ENCODE data around the gene GATAD2B.

DNA sequence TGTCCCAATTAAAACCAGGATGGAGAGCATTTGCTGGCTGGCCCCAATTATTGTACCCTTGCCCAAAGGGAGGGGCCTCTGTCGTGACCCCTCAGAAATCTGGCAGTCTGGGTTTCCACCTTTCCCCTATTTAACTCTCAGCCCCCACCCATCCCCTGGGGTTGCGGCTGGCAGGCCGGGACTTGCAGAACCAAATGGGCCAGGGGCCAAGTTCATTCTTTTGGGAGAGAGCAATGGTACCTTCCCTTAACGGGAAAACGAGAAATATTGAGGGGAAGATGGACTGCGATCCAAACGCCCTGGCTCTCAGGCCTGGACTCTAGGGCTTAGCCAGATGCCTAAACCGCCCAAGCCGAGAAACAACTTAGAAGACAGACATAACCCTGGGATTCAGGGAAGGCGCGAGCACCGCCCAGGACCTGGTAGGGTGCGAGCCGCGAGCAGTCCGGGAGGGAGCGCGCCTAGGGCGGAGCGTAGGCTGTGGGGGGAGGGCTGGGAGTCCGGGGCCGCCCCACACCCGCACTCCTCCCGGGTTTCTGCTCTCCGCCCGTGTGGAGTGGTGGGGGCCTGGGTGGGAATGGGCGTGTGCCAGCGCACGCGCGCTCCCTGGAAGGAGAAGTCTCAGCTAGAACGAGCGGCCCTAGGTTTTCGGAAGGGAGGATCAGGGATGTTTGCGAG is 147.9 kb downstream of the GATAD2B start, which contains the start of gene SLC27A3:
- TF ChIP-seq POLR2A (IDR thresholded peaks at IDR 0.05), result no peak
- TF ChIP-seq, protein P1, sequence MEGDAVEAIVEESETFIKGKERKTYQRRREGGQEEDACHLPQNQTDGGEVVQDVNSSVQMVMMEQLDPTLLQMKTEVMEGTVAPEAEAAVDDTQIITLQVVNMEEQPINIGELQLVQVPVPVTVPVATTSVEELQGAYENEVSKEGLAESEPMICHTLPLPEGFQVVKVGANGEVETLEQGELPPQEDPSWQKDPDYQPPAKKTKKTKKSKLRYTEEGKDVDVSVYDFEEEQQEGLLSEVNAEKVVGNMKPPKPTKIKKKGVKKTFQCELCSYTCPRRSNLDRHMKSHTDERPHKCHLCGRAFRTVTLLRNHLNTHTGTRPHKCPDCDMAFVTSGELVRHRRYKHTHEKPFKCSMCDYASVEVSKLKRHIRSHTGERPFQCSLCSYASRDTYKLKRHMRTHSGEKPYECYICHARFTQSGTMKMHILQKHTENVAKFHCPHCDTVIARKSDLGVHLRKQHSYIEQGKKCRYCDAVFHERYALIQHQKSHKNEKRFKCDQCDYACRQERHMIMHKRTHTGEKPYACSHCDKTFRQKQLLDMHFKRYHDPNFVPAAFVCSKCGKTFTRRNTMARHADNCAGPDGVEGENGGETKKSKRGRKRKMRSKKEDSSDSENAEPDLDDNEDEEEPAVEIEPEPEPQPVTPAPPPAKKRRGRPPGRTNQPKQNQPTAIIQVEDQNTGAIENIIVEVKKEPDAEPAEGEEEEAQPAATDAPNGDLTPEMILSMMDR (IDR thresholded peaks at IDR 0.05), result no peak

Data from ovary (tissue), 3 donors.